ENCODE results near the gene PNISR.

DNA sequence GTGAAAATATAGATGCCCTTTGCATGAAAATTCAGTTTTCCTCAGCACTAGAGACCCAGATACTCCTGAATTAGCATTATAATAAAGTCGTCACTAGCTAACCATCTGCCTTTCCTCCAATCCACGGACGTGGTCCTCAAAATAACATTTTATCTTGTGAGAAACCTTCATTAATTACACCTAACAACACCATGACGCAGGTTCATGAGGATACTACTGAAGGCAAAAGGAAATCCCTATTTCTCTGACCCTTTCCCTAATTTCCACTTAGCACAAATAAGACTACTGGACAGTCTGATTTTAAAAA lies 1.3 kb upstream of the PNISR start:
- TF ChIP-seq POLR2AphosphoS5 (IDR thresholded peaks at IDR 0.05; ENCODE audit: borderline replicate concordance, low read depth, low read length) (no peak), EZH2 (IDR thresholded peaks at IDR 0.05) (no peak)

Data from SK-N-MC (cell line).